Fibroblast of lung (primary cell): ENCODE data around the gene PDE8B. TPM values are rescaled to one million over a fixed set of nuclear protein-coding genes. Genes with fewer than 3 reads are reported as not detected.

Experiments
- DNase-seq, 2 donors: peaks; one replicate each; pipeline versions ENCODE4 v3.0.0 to v3.0.0-alpha.2; 2010; ENCODE audit warnings: low read depth in 2 of 2
- H2AFZ ChIP-seq: 2 replicates; pipeline ENCODE4 v1.5.1; 2012; ENCODE audit warnings: low read length, control low read depth, inconsistent platforms
- H3K27ac ChIP-seq: 2 replicates; pipeline ENCODE4 v1.5.1; 2011; ENCODE audit warnings: low read length, control low read depth; ENCODE audit not compliant: insufficient read depth
- H3K27me3 ChIP-seq: 2 replicates; pipeline ENCODE4 v1.5.1; 2011; ENCODE audit warnings: mild to moderate bottlenecking, low read length; ENCODE audit not compliant: control insufficient read depth, insufficient read depth
- H3K36me3 ChIP-seq: 2 replicates; pipeline ENCODE4 v1.5.1; 2011; ENCODE audit warnings: low read length; ENCODE audit not compliant: control insufficient read depth, insufficient read depth
- H3K4me1 ChIP-seq: 2 replicates; pipeline ENCODE4 v1.5.1; 2011; ENCODE audit warnings: low read length; ENCODE audit not compliant: control insufficient read depth, insufficient read depth; ENCODE audit errors: extremely low read depth
- H3K4me2 ChIP-seq: 2 replicates; pipeline ENCODE4 v1.5.1; 2011; ENCODE audit warnings: low read length, control low read depth; ENCODE audit not compliant: insufficient read depth; ENCODE audit errors: extremely low read depth
- H3K4me3 ChIP-seq, 4 experiments: fragments of 200-600 bp in 1 of 4; sonication (generic) in 1 of 4; replicated peaks in 1 of 4; 2 replicates each; pipeline ENCODE4 v1.5.1; 2011 to 2016; ENCODE audit warnings: low read length in 4 of 4, low read depth in 3 of 4, mild to moderate bottlenecking in 3 of 4, control low read depth in 2 of 4, inconsistent platforms in 1 of 4, mixed read lengths in 1 of 4; ENCODE audit not compliant: insufficient read depth in 1 of 4; ENCODE audit errors: control extremely low read depth in 1 of 4
- H3K79me2 ChIP-seq: 2 replicates; pipeline ENCODE4 v1.5.1; 2012; ENCODE audit warnings: mild to moderate bottlenecking, low read length, inconsistent platforms; ENCODE audit not compliant: control insufficient read depth, insufficient read depth
- H3K9ac ChIP-seq: 2 replicates; pipeline ENCODE4 v1.5.1; 2011; ENCODE audit warnings: mild to moderate bottlenecking, low read length, control low read depth; ENCODE audit not compliant: insufficient read depth
- H3K9me3 ChIP-seq: 2 replicates; pipeline ENCODE4 v1.5.1; 2012; ENCODE audit warnings: low read depth, low read length; ENCODE audit not compliant: control insufficient read depth, insufficient read depth
- H4K20me1 ChIP-seq: 2 replicates; pipeline ENCODE4 v1.5.1; 2011; ENCODE audit warnings: low read length; ENCODE audit not compliant: control insufficient read depth, insufficient read depth; ENCODE audit errors: extremely low read depth
- EZH2 ChIP-seq: IDR thresholded peaks from 2 replicates; pipeline ENCODE4 v1.5.1; 2012; ENCODE audit warnings: low read length, control low read depth, mild to moderate bottlenecking; ENCODE audit errors: missing control alignments
- polyA plus RNA-seq, 2 donors: library from polyadenylated mRNA; depleted of rRNA in 1 of 2; stranded (reverse) in 1 of 2; unstranded in 1 of 2; fragments of >200 nt; gene quantifications; 2 replicates each; pipeline ENCODE4 v1.2.1, GENCODE V29; 2011 to 2012; ENCODE audit warnings: missing spikeins in 1 of 2
- total RNA-seq: library from RNA; depleted of rRNA; stranded (reverse); fragments of >200 nt; gene quantifications from 2 replicates; pipeline ENCODE4 v1.2.1, GENCODE V29; 2014
- TF ChIP-seq, protein P1 (sequence below), 2 donors: IDR thresholded peaks in 1 of 2; conservative IDR thresholded peaks in 1 of 2; 1 replicate in 1 of 2; 2 replicates in 1 of 2; pipeline ENCODE4 v1.5.1; 2011 to 2012; ENCODE audit warnings: low read length in 2 of 2, control low read depth in 1 of 2, inconsistent platforms in 1 of 2, low read depth in 1 of 2, mild to moderate bottlenecking in 1 of 2

Gene PDE8B
- total and polyA plus RNA-seq, 2 donors (not counting 1 experiment from before 2014, with no cell fraction given) = 0.17 to 0.18 TPM

DNA sequence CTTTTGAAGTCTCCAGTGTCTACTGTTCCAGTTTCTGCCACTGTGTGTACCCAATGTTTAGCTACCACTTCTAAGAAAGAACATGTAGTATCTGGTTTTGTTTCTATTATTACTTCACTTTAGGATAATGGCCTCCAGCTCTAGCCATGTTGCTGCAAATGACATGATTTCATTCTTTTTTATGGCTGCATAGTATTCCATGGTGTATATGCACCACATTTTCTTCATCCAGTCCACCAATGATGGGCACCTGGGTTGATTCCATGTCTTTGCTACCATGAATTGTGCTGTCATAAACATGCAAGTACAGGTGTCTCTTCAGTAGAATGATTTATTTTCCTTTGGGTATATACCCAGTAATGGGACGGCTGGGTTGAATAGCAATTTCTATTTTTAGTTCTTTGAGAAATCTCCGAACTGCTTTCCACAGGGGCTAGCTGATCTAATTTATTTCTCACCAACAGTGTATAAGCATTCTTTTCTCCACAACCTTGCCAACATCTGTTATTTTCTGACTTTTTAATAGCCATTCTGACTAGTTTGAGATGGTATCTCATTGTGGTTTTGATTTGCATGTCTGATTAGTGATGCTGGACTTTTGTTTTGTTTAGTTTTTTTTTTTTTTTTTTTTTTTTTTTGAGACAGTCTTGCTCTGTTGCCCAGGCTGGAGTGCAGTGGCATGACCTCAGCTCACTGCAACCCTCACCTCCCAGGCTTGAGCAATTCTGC is 212.7 kb downstream of the PDE8B start:
- H3K27ac ChIP-seq = no peak overlapping the region
- H3K9me3 ChIP-seq = no peaks in the 10 kb centered on the region
- no peaks in the 10 kb centered on the region for H3K36me3 ChIP-seq
- no peak overlapping the region for H3K4me2 ChIP-seq
- H3K27me3 ChIP-seq = no peaks in the 10 kb centered on the region
- H3K4me1 ChIP-seq = peaks cover 12% of the 10 kb centered on the region
- peak in 1 of 2 donors; percentile 41 for DNase-seq
- H2AFZ ChIP-seq = no peak overlapping the region
- TF ChIP-seq, protein P1, sequence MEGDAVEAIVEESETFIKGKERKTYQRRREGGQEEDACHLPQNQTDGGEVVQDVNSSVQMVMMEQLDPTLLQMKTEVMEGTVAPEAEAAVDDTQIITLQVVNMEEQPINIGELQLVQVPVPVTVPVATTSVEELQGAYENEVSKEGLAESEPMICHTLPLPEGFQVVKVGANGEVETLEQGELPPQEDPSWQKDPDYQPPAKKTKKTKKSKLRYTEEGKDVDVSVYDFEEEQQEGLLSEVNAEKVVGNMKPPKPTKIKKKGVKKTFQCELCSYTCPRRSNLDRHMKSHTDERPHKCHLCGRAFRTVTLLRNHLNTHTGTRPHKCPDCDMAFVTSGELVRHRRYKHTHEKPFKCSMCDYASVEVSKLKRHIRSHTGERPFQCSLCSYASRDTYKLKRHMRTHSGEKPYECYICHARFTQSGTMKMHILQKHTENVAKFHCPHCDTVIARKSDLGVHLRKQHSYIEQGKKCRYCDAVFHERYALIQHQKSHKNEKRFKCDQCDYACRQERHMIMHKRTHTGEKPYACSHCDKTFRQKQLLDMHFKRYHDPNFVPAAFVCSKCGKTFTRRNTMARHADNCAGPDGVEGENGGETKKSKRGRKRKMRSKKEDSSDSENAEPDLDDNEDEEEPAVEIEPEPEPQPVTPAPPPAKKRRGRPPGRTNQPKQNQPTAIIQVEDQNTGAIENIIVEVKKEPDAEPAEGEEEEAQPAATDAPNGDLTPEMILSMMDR (conservative IDR thresholded peaks at IDR 0.05 in 1 of 2, IDR thresholded peaks at IDR 0.05 in 1 of 2; ENCODE audit: low read depth in 1 of 2, low read length in 2 of 2) = no peak
- no peak for TF ChIP-seq EZH2
- no peaks in the 10 kb centered on the region for H3K79me2 ChIP-seq
- H3K9ac ChIP-seq = no peak overlapping the region
- no peaks in the 10 kb centered on the region for H4K20me1 ChIP-seq
- H3K4me3 ChIP-seq = no peak overlapping the region

DNA sequence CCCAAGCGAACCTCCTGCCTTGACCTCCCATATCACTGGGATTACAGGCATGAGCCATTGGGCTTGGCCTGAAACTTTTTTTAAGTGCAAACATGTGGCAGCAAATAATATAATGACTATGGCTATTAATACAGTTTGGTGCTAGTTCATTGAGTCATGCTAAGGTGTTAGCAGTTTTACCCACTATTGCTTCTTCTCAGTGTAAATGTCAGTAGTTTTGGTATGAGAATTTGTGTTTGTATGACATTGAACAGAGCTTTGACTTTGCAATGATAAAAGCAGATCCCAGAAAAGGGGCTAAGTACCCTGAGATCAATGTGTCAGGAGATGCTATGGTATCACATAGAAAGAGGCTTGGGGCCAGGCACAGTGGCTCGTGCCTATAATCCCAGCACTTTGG is 214.4 kb downstream of the PDE8B start:
- Histone ChIP-seq H3K9ac (no peak overlapping the region), H3K79me2 (no peaks in the 10 kb centered on the region), H4K20me1 (no peaks in the 10 kb centered on the region), H3K27me3 (no peaks in the 10 kb centered on the region), H3K27ac (no peak overlapping the region), H3K4me2 (no peak overlapping the region), H3K9me3 (no peaks in the 10 kb centered on the region), H3K36me3 (no peaks in the 10 kb centered on the region), H3K4me1 (peaks cover 16% of the 10 kb centered on the region), H3K4me3 (no peak overlapping the region), H2AFZ (no peak overlapping the region)
- no peak for TF ChIP-seq EZH2
- TF ChIP-seq, protein P1 (conservative IDR thresholded peaks at IDR 0.05 in 1 of 2, IDR thresholded peaks at IDR 0.05 in 1 of 2; ENCODE audit: low read depth in 1 of 2, low read length in 2 of 2) = no peak
- DNase-seq = no peak

DNA sequence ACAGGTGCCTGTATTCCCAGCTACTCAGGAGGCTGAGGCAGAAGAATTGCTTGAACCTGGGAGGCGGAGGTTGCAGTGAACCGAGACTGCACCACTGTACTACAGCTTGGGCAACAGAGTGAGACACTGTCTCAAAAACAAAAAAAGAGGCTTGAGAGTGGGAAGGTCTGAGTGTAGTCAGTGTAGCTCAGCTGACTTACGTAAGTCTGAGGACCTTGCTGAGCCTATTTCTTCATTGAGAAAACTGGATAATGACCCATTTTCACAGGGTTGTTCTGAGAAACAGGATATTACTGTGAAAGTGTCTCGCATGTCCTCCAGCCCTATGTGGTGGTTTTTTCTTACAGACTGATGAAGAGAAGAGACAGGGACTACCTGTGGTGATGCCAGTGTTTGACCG is 214.9 kb downstream of the PDE8B start:
- no peak overlapping the region for H3K4me2 ChIP-seq
- H3K4me3 ChIP-seq = no peak overlapping the region
- H4K20me1 ChIP-seq = no peaks in the 10 kb centered on the region
- H3K9me3 ChIP-seq = no peaks in the 10 kb centered on the region
- peaks cover 16% of the 10 kb centered on the region for H3K4me1 ChIP-seq
- TF ChIP-seq EZH2 = no peak
- H3K9ac ChIP-seq = no peak overlapping the region
- no peaks in the 10 kb centered on the region for H3K27me3 ChIP-seq
- H3K79me2 ChIP-seq = no peaks in the 10 kb centered on the region
- no peaks in the 10 kb centered on the region for H3K36me3 ChIP-seq
- H2AFZ ChIP-seq = no peak overlapping the region
- DNase-seq = no peak
- no peak overlapping the region for H3K27ac ChIP-seq
